PFSK-1 (cell line): ENCODE measurements around the gene ENC1.

Experiments used
- POLR2AphosphoS5 ChIP-seq: IDR thresholded peaks from 2 replicates; pipeline ENCODE4 v1.6.1; 2012; ENCODE audit warnings: low read depth, mild to moderate bottlenecking, control low read depth, low read length, moderate library complexity
- TAF1 ChIP-seq: IDR thresholded peaks from 2 replicates; pipeline ENCODE4 v1.6.1; 2012; ENCODE audit warnings: low read length, control low read depth, borderline replicate concordance; ENCODE audit not compliant: insufficient read depth

DNA sequence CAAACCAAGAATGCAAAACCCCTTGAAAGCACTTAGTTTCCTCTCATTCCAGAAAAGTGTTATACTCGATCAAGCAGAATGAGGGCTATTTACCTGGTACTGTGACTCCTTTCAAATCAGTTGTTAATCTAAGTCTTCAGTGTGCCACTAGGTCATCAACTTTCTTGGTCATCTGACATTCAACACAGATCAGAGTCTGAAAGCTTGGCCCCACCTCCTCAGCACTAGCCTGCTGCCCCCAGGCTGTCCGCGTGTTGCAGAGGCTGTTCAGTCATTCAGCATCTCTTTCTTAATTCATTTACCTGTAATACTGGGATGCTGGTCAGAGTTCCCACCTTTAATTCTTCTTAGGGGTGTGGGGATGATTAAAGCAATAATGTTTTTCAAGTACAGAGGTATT lies 28.5 kb downstream of the ENC1 start:
- no peak for TF ChIP-seq TAF1
- no peak for TF ChIP-seq POLR2AphosphoS5
